ENCODE data around the gene CTSZ. TPM values are rescaled to one million over a fixed set of nuclear protein-coding genes. Genes with fewer than 3 reads are reported as not detected.
A peak's percentile ranks its signal among the peaks of the same experiment; 100 is the strongest.

Gene CTSZ
- total and polyA plus RNA-seq, 10 of the 15 experiments (the other 5 are each of a cell fraction or from before 2014, with no cell fraction given), result 6.0 to 301 (median 154) TPM

GRCh38 chr20:59044295-59044694 is 37.2 kb upstream of the CTSZ start:
- SMC1A ChIA-PET (ENCODE audit: uncharacterized antibody, unreplicated experiment), result interaction anchor here (1.0 to 1.2 kb wide), 2 partner anchors 12 to 15 kb away, joined by 3 to 4 read pairs; partner anchors contain the start of gene ATP5F1E
- Histone ChIP-seq H3K27me3 (replicated peaks in 1 of 2; ENCODE audit: control insufficient read depth in 2 of 2, insufficient read depth in 2 of 2, low read length in 1 of 2) (no peaks in the 10 kb centered on the region), H3K36me3 (ENCODE audit: control insufficient read depth in 2 of 2, insufficient read depth in 2 of 2, low read length in 1 of 2) (peaks cover 0 to 3% of the 10 kb centered on the region in 2 experiments; a peak in 1 of 4 replicates), H4K20me1 (ENCODE audit: control insufficient read depth, insufficient read depth) (no peaks in the 10 kb centered on the region; the same call in 1 of the 2 replicates), H2AFZ (ENCODE audit: control insufficient read depth, low read depth, low read length) (peak overlapping the region; percentile 51; the same call in 1 of the 2 replicates), H3K4me1 (ENCODE audit: control insufficient read depth, insufficient read depth, low read length) (peaks cover 13% of the 10 kb centered on the region), H3K9me3 (replicated peaks; ENCODE audit: control insufficient read depth, insufficient read depth, low read length) (no peaks in the 10 kb centered on the region), H3K4me2 (ENCODE audit: control insufficient read depth, insufficient read depth) (peak overlapping the region; percentile 38; the same call in 1 of the 2 replicates), H3K79me2 (ENCODE audit: control insufficient read depth, insufficient read depth, low read length) (peaks cover 36% of the 10 kb centered on the region), H3K9ac (ENCODE audit: control insufficient read depth, insufficient read depth, low read length) (no peak overlapping the region), H3K27ac (ENCODE audit: control insufficient read depth, insufficient read depth) (no peak overlapping the region), H3K4me3 (no peak overlapping the region)
- POLR2A ChIA-PET, result interaction anchor here (0.5 to 4.0 kb wide), 3 partner anchors 12 to 184 kb away, joined by 3 to 40 read pairs (median 4); partner anchors contain the start of gene ATP5F1E
- ATAC-seq (no peak), DNase-seq (ENCODE audit: low read depth, low spot score) (no peak), FAIRE-seq (no peak)
- in situ Hi-C loops (cut with MboI), result loop anchor here (10.0 kb wide), 1 partner anchor 389 kb away; the partner anchor contains the start of gene STX16
- 41% methylated on average over 3 of the region's 3 CpGs for WGBS (ENCODE audit: insufficient coverage, insufficient replicate concordance, low lambda C conversion rate, missing lambda C conversion rate)
- CTCF ChIA-PET, result interaction anchor here (0.6 to 1.5 kb wide), 3 partner anchors 12 to 57 kb away, joined by 3 to 6 read pairs (median 5); no protein-coding TSS in a partner anchor
- TF ChIP-seq CBX3 (IDR thresholded peaks at IDR 0.05; ENCODE audit: borderline replicate concordance, low read depth), result no peak
- TF ChIP-seq MTA2 (IDR thresholded peaks at IDR 0.05; ENCODE audit: low read depth), result no peak
- no peak for TF ChIP-seq RELB (IDR thresholded peaks at IDR 0.05; ENCODE audit: low read depth)
- TF ChIP-seq MLLT1 (IDR thresholded peaks at IDR 0.05), result no peak
- TF ChIP-seq ATF7 (IDR thresholded peaks at IDR 0.05; ENCODE audit: low read depth), result no peak
- TF ChIP-seq SP1 (IDR thresholded peaks at IDR 0.05; ENCODE audit: low read depth, low read length), result no peak
- no peak for TF ChIP-seq PML (IDR thresholded peaks at IDR 0.05; ENCODE audit: low read length)
- TF ChIP-seq TBL1XR1 (IDR thresholded peaks at IDR 0.05; ENCODE audit: low read depth, low read length), result no peak
- no peak for TF ChIP-seq RUNX3 (IDR thresholded peaks at IDR 0.05; ENCODE audit: low read length)
- TF ChIP-seq EGR1 (IDR thresholded peaks at IDR 0.05; ENCODE audit: borderline replicate concordance in 1 of 2, low read depth in 2 of 2, low read length in 2 of 2), result no peak
- no peak for TF ChIP-seq STAT1 (conservative IDR thresholded peaks at IDR 0.05)
- no peak for TF ChIP-seq ELK1 (IDR thresholded peaks at IDR 0.05; ENCODE audit: low read depth, low read length)
- RAD21 ChIA-PET (ENCODE audit: unreplicated experiment), result interaction anchor here (1.2 kb wide), 1 partner anchor 12 kb away, joined by 6 read pairs; the partner anchor contains the start of gene ATP5F1E
- no TSS peak for BruUV-seq (replicated peaks)
- intact Hi-C loops (cut with micrococcal nuclease; ENCODE audit: unreplicated experiment), result no loop called here

Measured in GM12878 (cell line).